ENCODE results near the gene RBMX. TPM values are rescaled to one million over a fixed set of nuclear protein-coding genes. Genes with fewer than 3 reads are reported as not detected.

Gene RBMX
- total RNA-seq, 2 experiments from 2014 or later = 382 to 393 TPM

GRCh38 chrX:136828830-136829229, 51.7 kb downstream of the RBMX start:
- DNase-seq = no peak
- no peak overlapping the region for H3K27ac Mint-ChIP-seq
- no peaks in the 10 kb centered on the region for H3K9me3 Mint-ChIP-seq
- H3K4me1 Mint-ChIP-seq = no peaks in the 10 kb centered on the region
- no peak overlapping the region for H3K4me3 Mint-ChIP-seq
- no peaks in the 10 kb centered on the region for H3K27me3 Mint-ChIP-seq
- H3K36me3 Mint-ChIP-seq = no peaks in the 10 kb centered on the region

GRCh38 chrX:136827026-136827425, 53.5 kb downstream of the RBMX start:
- DNase-seq = no peak
- Mint-ChIP-seq H3K4me1 (no peaks in the 10 kb centered on the region), H3K9me3 (no peaks in the 10 kb centered on the region), H3K36me3 (no peaks in the 10 kb centered on the region), H3K27ac (no peak overlapping the region), H3K27me3 (no peaks in the 10 kb centered on the region), H3K4me3 (no peak overlapping the region)

GRCh38 chrX:136825771-136826170, 54.8 kb downstream of the RBMX start:
- no peaks in the 10 kb centered on the region for H3K4me1 Mint-ChIP-seq
- no peak for DNase-seq
- H3K27me3 Mint-ChIP-seq = no peaks in the 10 kb centered on the region
- H3K36me3 Mint-ChIP-seq = peaks cover 3% of the 10 kb centered on the region
- no peak overlapping the region for H3K4me3 Mint-ChIP-seq
- H3K9me3 Mint-ChIP-seq = no peaks in the 10 kb centered on the region
- H3K27ac Mint-ChIP-seq = no peak overlapping the region

Other genes with a start within 250 kb of the RBMX start
- 1 to 10 TPM; 2.3 to 2.6 TPM for gene CD40LG, start 232.6 kb downstream of the RBMX start, total RNA-seq
- 10 to 100 TPM; 34.4 to 34.5 TPM for gene ARHGEF6, start 99.8 kb downstream of the RBMX start, total RNA-seq
- gene GPR101, start 153.3 kb upstream of the RBMX start, total RNA-seq = not detected